Central memory CD4-positive, alpha-beta T cell (primary cell): ENCODE measurements around the gene DNAJB13.

Experiments used
- DNase-seq: peaks from one replicate; pipeline ENCODE4 v3.0.0; 2022

Gene DNAJB13

DNA sequence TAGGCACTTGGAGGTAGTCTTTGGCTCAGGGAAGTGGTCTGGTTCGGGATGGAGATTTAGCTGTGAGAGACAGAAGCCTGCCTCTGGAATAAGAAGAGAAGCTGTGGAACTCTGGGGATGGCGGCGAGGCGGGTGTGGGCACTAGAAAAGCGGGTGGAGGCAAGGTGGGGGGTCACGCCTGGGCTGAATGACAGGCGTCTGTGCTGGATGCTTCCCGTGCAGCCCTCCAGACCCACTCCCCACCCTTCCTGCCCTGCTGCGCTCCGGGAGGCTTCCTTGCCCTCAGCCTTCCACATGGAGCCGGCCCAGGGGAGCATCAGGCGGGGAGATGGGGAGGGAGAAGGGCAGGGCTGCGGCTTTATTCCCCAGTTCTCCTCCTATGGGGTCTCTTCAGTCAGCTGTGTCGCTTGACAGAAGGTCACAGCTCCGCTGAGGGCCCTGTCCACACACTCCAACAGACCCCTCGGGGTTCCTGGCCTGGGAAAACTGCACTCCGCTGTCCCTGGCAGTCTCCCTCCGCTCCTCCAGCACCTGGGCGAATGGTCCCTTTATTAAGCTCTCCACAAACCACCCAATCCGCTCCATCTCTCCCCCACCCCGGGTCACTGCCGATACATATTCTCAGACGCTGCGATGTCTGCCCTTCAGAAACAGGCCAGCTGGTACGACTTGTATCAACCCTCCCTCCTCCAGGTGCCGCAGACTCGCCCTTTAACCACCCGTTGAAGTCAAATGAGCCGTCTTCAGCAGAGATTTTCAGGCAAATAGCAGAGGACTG lies 6.2 kb downstream of the DNAJB13 start:
- DNase-seq = no peak

DNA sequence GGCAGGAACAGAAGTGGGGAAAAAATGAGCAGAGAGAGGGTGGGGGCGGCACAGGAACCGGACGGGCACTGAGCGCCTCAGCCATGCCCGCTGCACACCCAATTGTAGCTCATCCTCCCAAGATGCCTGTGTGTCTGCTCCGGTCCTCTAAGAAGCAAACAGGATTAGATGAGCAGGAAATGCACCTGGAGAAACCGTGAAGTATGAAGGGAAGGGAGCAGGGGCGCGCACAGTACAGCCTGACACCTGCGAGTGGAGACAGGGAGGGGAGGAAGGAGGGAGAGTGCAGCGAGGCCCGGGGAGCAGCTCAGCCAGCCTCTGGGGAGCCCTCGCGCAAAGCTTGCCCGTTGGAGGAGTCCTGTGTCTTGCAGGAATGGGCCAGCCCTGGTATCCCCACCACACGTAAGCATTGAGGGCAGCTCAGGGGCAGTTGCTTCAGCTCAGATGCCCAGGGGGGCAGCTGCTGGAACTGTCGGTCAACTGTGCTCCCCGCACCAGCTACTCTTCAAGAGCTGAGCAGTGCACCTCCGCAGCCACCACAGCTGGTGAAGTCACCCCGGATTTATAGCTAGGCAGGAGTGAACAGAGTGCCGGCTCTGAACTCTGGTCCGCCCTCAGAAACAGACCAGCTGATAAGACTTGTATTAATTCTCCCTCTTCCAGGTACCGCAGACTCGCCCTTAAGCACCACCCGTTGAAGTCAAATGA lies 7.0 kb downstream of the DNAJB13 start:
- DNase-seq = no peak

DNA sequence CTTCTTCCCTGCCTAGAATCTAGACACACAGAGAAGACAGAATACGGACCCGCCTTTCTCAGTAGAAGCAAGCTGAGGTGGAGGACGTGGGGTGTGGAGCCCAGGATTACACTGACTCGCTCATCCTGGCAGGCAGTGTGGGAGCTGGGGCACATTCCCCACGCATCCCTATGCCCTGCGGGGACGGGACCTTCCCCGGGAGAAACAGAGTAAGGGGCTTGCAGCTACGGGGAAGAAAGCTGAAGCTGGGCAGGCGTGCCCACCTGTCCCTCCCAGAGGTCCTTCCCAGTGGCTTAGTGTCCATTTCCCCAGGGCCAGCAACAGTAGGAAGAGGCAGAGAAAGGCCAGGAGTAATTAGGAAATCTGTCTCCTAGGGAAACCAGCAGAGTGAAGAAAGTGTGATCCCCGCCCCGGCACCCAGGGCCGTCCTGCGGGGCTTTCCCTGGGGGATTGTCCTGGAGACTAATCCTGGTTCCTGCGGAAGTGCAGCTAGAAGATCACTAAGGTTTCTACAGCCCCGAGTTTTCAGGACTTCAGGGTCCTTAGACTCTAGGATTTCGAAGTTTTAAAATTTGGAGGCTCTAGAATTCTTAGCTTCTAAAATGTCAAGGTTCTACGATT lies 7.8 kb downstream of the DNAJB13 start:
- DNase-seq = no peak

DNA sequence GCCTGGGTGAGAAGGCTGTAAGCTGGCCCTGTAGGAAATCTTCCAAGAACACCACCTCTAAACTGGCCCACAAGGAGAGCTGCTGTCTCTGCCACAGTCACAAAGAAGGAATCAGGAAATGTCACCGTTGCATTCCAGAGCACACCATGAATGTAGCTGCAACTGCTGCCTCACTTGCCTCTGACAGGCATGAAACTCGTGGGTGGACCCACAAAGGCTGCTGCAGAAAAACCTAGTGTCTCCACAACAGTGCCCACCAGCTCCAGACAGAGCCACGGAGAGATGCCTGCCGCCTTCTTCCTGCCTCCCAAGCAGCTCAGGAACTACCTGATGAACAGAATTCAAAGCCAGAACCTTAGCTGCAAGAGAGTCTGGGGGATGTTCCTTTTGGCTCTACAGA lies 10.5 kb downstream of the DNAJB13 start:
- no peak for DNase-seq

DNA sequence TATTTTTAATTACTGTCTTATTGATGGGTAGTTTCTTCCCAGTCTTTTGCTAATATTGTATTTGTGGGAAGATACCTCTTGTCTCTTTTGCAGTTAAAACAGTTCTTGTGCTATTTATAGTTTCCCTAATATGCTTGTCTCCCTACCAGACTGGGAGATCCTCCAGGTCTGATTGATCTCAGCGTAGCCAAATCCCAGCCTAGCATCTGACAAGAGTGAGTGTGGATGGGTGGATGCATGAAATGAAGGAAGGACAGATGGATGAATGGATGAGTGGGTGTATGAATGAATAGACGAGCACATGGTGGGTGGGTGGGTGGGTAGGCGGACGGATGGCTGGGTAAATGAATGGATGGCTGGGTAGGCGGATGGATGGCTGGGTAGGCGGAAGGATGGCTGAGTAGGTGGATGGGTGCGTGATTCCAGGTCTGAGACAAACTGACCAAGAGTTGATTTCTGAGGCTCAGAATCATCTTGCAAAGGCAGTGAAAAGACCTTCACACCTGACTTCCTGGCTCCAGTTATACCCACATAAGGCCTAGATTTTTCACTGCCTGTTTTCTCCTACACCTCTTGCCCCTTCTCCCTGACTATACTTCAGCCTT lies 11.4 kb downstream of the DNAJB13 start:
- no peak for DNase-seq

DNA sequence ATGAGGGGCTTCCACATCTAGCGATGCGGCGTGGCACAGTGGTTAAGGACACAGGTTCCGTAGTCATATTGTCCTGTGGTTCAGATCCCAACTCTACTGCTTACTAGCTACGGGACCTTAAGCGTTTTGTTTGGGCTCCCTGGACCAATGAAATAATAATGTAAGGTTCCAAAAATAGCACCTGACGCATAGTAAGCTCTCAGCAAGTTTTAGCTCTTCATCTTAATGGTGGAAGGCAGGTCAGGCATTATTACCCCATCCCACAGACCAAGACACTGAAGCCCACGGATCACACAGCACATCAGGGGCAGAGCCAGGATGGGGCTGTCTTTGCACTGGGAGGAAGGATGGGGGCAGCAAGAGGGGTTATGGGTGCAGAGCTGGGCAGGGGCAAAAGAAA lies 13.0 kb downstream of the DNAJB13 start:
- no peak for DNase-seq

DNA sequence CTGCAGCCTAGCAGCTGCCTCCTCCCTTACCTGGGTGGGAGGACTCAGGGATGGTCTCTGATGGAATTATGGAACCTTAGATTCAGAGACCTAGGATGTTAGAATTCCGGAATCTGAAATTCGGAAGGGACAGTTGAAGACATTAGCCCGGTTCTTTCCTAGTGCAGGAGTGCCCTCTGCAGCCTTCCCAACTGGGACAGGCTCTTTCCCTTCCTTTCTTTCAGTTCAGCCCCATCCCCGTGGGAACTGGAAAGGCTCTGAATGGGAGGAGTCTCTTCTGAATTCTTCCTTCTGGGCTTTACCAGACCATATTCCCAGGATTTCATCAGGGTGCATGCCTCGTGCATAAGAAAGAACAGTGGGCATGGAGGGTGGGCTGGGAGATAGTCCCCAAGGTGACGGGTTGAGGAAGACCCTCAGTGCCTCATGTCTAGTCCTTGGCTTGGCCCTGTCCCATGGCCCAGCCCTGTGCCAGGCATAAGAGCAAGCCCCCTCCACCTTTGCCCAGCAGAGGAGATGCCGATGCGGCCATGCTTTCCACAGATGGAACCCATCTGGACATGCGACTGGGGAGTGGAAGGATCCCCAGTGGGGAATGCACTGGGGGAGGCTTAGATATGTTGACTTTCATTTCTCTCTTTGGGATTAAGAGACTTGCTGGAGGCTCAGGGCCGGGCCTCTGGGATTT lies 14.4 kb downstream of the DNAJB13 start:
- DNase-seq = no peak

DNA sequence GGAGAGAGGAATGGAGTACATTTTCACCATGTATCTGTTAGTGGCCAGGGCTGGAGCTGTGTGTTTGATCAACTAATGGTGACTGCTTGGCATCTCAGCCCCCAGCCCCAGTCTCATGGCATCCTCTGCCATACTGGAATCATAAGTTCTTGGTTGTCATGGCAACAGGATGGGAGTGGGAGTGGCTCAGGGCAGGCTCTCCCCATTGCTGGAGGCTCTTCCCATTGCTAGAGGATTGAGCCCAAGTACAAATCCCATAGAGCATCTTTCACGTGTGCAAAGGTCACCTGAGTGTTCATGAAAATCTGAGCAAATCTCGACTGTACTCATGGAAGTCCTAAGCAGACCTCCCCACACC lies 14.9 kb downstream of the DNAJB13 start:
- no peak for DNase-seq

DNA sequence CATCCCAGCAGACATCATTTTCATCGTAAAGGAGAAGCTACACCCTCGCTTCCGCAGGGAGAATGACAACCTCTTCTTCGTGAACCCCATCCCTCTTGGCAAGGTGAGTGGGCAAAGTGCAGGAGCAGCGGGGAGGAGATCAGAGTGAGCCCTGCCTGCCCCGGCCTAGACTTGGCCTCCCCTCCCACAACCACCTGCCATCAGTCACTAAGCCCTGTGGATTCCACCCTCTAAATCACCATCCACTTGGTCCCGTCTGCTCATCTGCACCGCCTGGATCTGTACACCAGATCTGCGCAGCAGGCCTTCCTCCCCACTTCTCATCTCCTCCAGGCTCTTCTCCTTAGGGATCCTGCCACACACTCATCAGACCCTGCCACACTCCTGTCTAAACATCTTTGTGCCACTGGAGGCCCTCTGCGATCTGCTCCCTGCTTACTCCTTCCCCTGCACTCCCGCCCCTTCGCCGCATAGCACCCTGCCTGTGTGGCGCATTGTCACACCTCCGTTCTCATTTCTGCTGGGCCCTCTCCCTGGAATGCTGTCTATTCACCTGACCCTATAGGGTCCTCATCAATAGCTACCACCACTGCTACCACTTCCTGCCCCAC lies 17.6 kb downstream of the DNAJB13 start:
- DNase-seq = no peak

DNA sequence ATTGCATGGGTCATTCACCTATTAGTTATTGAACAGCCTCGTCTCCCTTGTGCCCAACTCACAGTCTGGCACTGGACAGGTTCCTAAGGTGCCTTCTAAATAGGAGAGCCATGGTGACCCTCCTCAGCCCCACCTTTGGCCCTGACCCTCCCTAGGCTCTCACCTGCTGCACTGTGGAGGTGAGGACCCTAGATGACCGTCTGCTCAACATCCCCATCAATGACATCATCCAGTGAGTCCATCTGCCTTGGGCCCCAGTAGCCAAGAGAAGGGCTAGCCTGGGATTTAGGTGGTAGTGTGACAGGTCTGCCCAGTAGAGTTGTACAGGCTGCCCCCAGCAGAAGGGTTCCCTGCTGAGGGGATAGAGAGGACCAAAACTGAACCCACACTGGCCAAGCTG lies 18.3 kb downstream of the DNAJB13 start:
- no peak for DNase-seq

DNA sequence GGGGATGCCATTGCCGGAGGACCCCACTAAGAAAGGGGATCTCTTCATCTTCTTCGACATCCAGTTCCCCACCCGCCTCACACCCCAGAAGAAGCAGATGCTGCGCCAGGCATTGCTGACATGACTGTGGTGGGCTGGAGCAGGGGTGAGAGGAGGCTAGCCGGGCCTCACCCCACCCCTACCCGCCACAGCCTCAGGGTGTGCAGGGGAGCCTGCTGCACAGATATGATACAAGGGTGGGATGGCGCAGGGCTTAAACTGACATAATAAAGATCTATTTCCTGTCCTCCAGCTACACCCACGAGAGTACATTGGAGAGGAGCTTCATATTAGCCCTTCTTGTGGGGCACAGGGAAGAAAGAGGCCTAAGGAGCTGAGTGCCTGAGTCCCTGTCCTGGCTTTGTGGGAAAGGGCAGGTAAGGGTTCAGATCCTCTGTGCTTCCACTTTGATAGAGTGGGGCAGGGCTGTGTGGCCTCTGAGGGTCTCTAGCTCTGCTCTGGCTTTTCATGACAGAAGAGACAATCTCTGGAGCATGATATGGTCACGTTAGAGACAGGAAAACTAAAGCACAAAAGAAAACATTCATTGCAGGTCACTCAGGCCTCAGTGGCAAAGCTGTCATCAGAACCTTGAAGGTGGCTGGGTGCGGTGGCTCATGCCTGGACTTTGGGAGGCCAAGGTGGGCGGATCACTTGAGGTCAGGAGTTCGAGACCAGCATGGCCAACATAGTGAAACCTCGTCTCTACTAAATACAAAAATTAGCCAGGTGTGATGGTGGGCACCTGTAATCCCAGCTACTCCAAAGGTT lies 19.4 kb downstream of the DNAJB13 start:
- DNase-seq = no peak

DNA sequence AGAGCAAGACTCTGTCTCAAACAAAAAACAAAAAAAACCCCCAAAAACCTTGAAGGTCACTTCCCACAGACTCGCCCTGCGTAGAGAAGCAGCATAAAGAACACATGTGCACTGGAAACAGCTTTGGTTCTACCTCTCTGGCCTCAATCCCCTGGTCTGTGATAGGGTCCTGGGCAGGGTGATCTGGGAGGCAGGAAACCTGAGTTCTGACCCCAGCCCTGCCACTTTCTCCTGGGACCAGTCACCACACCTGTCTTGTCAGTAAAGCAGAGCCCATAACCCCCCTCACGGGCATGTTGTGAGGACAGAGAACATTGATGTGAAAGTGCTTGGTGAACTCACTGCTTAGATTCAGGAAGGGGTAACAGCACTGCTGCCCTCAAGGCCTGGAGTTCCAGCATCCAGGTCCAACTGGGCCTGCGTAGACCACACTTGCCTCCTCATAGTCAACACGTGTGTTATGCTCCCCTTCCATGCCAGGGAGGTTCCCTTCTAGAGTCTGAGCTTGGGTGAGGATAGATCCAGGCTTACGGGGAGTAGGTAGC lies 20.4 kb downstream of the DNAJB13 start:
- no peak for DNase-seq

DNA sequence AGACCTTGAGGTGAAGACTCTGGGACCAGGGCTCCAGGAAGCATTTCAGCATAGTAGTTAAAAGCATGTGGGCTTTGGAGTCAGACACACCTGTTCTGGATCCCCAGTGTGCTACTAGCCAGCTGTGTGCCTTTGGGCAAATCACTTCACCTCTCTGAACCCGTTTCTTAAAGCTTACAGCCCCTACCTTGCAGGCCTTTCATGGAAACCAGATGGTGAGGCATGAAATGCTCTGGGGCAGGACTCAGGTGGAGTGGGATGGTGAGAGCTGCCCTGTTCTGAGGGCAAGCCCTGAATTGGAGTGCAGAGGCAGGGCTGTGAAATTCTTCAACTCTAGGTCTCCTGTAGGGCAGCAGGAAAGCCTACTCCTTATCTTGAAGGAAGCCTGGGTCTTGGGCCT lies 21.4 kb downstream of the DNAJB13 start:
- no peak for DNase-seq

DNA sequence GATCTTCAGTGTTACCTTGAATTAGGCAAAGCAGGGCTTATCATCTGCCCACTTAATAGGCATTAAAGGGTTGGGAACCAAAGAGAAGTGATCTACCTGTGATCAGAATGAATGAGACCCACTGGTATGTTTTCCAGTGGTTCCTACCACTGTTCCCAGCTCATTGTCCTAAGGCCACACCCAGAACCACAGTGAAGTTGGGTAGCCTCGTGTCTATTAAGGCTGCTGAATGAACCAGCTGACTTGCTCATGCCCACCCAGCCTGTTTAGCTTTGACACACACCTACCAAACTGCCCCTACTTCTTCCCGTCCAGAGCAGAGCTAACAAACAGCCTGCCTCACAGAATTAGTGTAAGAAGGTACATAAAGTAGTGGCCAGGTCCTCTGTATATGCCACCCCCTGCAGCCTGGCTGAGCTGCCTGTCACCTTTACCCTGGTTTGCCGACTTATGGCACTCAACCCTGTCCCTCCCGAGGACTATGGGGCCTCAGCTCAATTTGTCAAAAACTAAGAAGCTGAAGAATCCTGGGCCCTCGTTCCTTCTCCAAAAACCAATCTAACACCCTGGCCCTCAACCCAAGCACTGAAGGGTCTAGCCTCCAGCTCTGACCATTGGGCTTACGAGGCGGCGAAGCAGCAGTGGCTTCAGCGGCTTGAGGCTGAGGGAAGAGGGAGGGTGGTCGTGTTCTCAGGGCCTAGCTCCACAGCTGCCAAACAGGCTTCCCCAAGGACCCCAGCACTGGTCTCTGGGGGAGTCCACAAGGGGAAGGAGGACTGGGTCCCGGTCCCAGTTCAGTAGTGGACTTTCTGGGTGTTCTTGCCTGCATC lies 22.0 kb downstream of the DNAJB13 start:
- DNase-seq = no peak

DNA sequence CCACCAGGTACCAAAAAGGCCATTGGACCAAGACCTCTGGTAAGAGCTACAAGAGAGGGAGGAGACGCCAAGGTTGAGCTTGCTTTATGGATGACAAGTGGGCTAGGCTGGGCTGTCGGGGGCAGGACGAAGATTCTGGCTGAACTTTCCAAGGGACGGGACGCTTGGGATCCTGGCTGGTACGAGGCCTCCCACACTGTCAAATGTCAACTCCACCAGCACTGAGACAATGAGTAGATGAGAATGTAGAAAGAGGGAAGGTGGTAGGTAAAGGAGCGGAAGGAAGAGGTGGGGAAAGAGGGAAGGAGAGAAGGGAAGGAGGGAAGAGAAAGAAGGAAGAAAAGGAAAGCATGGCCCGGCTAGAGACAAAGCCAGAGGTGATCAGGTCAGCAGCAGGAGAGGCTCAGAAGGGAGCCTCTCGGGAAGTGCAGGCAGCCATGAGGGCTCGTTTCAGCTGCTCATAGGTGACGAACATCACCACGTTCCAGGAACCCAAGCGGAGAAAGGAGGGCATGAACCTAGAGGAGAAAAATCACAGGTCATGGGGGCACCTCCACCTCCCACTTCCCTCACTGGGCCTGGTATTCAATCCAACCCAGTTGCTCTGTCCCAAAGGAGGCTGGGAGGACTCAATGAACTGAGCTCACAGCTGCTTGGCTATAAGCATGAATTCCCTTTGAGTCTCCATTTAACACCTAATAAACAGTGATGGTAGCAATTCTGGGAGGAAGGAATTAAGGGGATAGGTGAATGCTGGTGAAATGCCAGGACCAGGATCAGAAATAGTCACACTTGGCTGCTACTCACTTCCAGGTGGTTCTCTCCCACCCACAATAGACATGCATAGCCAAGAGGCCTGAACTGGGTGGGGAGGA lies 24.0 kb downstream of the DNAJB13 start:
- no peak for DNase-seq

DNA sequence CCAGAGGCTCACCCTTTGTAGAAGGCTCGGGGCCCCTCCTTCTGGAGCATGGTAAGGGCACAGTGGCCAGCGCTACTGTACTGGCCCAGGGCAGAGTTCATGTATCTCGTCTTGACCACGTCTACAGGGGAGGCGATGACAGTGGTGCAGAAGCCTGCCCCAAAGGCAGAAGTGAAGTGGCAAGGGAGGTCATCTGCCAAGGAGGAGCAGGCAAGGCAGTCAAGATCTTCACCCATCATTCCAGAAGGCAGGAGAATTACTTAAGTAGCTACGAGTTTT lies 24.6 kb downstream of the DNAJB13 start:
- DNase-seq = no peak

DNA sequence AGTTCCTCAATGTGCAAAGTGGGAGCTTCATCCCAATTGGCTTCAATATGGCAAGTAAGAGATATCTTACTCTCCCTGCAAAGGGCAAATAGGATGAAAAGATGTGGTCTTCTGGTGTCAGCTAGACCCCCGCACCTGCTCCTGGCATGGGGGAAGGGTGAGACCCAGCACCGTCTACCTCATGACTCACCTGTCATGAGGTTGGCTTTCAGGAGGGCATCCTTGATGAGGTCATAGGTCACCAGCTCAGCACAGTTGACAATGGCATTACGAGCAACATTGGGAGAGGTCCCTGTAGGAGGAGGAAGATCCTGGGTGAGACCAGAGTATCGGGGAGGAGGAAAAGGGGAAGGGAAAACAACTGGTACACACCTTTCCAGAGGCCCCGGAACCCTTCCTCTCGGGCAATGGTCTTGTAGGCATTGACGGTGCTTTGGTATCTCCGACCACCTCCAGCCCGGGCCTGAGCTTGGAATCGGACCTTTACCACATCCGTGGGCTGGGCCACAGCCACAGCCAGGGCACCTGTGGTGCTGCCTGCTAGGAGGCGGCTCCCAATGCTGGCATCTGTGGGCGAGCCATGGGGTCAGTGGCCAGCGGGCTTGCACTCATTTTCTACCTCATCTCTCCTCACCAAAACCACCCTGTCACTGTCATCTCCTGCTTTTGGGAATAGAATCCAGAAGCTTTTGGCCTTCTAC lies 25.8 kb downstream of the DNAJB13 start:
- DNase-seq = no peak

DNA sequence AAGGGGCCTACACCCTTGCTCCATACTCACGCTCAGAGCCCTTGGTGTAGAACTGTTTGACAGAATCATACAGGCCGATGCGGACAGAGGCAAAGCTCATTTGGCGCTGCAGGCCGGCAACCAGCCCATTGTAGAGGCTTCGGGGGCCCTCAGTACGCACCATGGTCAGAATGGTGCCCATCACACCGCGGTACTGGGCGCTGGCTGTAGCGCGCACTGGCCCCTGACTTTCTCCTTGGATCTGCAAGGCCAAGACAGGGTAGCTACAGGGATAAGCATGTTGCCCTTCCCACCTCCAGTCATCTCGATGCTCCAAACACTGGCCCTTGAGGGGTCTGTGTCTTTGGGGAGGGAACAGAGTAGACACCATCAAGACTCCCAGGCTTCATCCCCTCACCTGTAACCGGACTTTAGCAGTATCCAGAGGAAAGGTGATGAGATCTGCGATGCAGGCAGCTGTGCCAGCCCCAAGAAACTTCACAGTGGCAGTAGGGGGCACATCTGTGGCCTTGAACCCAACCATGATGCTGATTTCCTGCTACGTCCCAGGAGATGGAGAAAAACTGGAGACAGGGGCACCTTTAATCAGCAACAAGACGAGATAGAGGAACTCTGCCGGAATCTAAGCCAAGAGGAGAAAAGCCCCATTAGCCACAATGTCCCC lies 27.2 kb downstream of the DNAJB13 start:
- DNase-seq = no peak
